GM18873 (cell line): ENCODE data around the gene PNPLA1.

Experiments
- ATAC-seq: cut with Tn5 transposase; IDR thresholded peaks from one replicate; pipeline ENCODE4 v1.9.1; 2021; ENCODE audit warnings: mild to moderate bottlenecking, moderate library complexity, moderate number of reproducible peaks; ENCODE audit not compliant: unreplicated experiment, low FRiP score

The PNPLA1 gene

GRCh38 chr6:36312854-36313648 is 43.2 kb downstream of the PNPLA1 start:
- no peak for ATAC-seq

DNA sequence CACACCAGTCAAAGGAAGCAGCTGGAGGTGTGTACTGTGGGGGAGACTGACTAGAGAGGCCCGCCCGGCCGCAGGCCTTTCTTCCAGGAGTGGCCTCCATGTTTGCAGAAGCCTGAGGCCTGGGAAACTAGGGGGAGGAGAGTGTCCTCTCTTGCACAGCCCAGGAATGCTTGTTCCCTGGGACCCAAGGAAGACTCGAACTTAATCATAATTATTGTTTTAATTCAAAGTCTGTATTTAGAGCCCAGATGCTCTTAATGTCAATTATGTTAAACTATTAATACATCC is 43.7 kb downstream of the PNPLA1 start:
- ATAC-seq: no peak

DNA sequence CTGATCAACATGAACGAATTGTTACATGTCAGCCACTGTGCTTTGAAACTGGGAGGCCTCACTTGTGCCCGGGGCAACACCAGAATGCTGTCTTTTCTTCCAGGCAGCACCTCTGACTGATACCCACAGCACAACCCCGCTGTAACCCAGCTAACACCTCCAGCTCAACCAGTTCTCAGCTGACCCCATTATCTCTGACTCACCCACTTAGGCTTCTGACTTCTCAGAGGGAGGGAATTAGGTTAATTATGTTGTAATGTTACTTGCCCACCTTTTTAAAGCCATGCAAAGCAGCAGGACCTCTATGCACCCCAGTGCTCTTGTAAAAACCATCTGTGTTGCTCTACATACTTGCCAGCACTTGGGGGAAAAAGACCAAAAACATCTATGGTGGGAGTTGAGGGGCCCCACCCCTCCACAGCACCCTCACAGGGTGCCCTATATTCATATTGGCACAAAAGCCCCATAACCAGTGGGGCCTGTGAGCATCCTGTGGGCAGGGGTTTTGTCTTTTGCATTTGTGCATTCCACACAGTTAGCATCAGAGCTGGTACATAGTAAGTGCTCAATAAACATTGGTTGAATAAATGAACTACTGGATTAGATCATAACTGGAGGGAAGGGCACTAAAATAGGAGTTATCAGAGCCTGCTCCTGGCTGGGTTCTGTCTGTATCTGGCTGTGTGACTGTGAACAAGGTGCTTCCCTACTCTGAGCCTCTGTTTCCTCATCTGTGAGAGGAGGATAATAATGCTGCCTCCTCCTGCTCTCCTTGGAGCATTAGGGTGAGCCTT is 44.6 kb downstream of the PNPLA1 start:
- no peak for ATAC-seq

GRCh38 chr6:36315921-36316320 is 46.1 kb downstream of the PNPLA1 start:
- no peak for ATAC-seq

DNA sequence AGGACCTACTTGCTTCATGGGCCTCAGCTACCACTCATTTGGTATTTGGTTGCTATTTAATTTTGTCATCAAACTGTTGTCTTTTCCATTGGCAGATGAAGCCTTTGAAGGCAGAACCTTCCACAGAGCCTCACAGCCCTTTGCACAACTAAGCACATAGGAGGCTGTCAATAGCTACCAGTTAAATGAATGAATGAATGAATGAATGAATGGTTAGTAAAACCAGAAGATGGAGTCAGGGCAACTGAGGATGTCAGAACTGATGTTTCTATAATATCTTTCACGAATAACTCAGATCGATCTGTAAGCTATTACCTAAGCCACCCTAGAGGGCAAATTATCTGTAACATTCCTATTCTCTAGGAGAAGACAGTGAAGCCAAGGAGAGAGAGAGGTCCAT is 47.8 kb downstream of the PNPLA1 start:
- ATAC-seq: no peak

GRCh38 chr6:36318690-36319435 is 49.0 kb downstream of the PNPLA1 start:
- no peak for ATAC-seq

- no peak for ATAC-seq
These were observed 49.5 kb downstream of the PNPLA1 start for GRCh38 chr6:36319436-36319762.

GRCh38 chr6:36319821-36320220 is 50.0 kb downstream of the PNPLA1 start:
- no peak for ATAC-seq

DNA sequence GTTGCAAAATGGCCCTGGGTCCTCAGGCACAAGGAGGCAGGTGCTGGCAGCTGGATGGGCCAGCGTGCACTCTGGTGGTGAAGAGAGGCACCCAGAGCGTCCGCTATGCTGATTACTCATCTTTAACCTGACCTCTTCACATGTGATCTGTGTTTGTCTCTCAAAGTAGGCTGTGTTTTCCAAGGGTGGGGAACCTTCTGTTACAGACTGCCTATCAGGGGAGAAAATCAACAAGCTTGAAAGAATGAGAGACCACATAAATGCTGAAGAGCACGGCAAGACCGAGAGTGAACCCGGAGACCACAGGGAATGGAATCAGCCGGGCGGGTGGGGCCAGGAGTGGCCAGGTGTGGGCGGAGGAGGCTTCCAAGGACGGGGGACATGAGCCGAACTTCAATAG is 50.6 kb downstream of the PNPLA1 start:
- ATAC-seq: no peak

- no peak for ATAC-seq
These were observed 52.7 kb downstream of the PNPLA1 start for GRCh38 chr6:36322591-36322990.

GRCh38 chr6:36323062-36323461 is 53.2 kb downstream of the PNPLA1 start:
- no peak for ATAC-seq

DNA sequence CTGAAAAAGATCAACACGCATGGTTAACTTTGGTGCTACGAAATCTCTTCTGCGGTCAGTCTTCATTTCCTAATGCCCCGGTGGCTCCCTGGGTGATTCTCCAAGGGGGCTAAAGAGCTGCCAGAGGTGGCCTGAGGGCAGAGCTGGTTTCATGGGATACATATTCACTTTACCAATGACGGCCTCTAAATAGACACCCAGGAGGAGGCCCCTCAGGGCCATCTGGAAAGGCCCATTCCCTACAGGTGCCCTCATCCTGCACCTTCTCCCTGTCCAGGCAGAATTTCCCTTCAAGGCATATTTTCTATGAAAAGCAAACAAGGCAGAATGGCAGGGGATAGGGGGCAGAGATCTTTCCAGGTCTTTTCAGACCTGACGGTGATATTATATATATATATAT is 54.3 kb downstream of the PNPLA1 start:
- ATAC-seq: no peak

DNA sequence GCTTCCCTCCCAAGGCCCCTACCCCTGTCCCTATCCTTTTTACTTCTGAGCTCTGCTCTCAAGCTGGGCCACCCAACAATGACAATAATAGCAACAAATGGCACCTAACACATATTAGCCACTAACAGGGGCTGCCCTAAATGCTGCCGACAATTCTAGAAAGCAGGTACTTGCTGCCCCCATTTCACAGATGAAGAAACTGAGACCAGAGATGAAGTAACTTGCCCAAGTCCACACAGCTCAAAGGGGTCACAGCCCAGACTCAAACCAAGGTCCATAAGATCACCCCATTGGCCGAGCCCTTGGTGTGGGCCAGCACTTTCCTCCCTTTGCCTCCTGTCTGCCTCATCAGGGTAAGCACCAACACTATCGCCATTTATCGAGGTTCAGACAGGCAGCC is 54.9 kb downstream of the PNPLA1 start:
- no peak for ATAC-seq

DNA sequence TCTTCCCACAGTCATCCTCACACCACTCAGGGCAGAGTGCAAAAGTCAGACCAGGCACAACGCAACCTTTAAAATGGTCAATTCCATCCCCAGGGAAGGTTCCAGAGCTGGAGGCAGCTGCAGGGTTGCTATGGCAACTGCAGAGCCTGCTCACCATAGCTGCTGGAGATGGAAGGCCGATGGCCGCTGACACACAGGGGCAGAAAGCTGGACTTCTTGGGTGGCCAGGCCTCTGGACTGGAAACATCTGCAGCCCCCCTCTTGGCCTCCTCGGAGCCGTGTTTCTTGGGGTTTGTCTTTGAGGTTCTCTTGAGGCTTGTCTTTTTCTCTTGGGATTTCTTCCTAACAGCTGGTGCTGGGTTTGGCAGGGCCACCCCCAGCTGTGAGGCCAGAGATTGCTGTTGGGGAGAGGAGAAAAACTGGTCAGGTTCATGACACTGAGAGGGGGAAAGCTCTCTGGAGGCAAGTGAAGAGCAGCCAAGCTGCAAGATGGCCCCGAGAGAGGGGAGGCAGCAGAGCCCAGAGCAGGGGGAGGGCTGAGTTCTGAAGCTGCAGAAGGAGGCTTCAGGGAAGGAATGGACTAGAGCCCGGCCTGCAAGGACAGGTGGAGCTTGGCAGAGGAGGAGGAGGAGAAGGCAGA is 56.6 kb downstream of the PNPLA1 start:
- ATAC-seq: no peak

- ATAC-seq: no peak
These were observed 57.5 kb downstream of the PNPLA1 start for GRCh38 chr6:36327226-36327918.

- no peak for ATAC-seq
These were observed 58.0 kb downstream of the PNPLA1 start for GRCh38 chr6:36327919-36328236.

- ATAC-seq: no peak
These were observed 58.7 kb downstream of the PNPLA1 start for GRCh38 chr6:36328600-36328999.

GRCh38 chr6:36329798-36330291 is 60.0 kb downstream of the PNPLA1 start:
- ATAC-seq: no peak

GRCh38 chr6:36330366-36330765 is 60.5 kb downstream of the PNPLA1 start:
- ATAC-seq: no peak

DNA sequence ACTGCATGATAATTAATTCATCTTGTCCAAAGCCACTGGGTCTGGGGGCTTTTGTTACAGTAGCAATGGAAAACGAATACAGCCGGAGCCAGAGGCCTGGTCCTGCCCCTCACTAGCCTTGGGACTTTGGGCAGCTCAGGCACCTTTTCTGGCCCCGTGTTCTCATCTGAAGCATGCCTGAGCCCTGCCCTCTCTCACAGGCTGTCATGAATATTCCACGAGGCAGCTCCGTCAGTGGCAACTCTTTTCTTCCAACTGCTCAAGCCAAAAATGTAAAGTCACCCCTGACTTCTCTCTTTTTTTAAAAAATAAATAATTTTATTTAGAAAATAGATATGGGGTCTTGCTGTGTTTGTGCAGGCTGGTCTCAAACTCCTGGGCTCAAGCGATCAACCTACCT is 61.5 kb downstream of the PNPLA1 start:
- no peak for ATAC-seq
